ENCODE results near the gene CCDC70.

The CCDC70 gene

DNA sequence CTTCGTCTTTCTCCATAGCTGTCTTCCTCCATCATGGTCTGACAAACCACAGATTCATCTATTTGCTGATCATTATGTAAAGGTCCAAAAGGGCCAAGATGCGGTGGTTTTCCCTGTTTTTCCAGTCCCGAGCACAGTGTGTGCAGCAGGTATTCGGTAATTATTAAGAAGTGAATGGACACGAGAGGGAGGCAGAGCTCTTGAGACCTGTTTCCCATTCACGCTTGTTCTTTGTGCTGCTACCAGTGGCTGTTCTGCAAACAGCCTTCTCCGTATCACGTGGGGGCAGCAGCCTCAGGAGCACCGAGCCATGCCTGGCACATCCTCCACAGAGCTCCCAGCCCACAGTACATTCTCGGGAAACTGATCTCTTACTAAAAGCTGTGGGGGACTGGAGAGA lies 50.3 kb downstream of the CCDC70 start:
- no peak for DNase-seq

DNA sequence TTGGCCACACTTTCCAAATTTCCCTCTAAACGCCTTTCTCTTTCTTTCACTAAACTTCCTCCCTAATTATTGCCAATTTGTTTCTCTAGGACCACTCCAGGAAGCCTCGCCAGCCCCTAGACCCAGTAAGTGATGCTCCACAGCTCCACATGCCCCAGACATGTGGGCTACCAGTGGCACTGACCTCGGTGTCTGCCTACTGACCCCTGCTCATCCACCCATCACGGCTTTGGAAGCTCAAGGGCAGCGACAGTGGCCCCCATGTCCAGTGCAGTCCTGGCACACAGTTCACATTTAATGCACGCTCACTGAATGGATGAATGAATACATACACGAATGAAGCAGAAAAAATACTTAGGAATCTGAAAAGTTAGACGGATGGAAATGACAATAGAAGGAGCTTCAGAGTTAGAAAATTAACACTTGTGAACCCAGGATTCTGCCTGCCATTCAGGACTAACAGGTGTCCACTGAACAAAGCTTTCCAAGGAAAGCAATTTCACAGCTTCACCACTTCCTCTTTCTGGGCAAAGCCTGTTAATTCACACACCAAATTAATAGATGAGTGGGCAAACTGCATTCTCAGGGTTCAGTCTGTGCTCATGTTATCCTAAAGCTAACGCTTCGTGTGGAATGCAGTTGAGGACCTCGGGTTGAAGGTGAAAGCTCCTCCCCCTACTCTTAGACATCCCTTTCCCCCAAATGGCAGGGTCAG lies 50.9 kb downstream of the CCDC70 start:
- DNase-seq: no peak

DNA sequence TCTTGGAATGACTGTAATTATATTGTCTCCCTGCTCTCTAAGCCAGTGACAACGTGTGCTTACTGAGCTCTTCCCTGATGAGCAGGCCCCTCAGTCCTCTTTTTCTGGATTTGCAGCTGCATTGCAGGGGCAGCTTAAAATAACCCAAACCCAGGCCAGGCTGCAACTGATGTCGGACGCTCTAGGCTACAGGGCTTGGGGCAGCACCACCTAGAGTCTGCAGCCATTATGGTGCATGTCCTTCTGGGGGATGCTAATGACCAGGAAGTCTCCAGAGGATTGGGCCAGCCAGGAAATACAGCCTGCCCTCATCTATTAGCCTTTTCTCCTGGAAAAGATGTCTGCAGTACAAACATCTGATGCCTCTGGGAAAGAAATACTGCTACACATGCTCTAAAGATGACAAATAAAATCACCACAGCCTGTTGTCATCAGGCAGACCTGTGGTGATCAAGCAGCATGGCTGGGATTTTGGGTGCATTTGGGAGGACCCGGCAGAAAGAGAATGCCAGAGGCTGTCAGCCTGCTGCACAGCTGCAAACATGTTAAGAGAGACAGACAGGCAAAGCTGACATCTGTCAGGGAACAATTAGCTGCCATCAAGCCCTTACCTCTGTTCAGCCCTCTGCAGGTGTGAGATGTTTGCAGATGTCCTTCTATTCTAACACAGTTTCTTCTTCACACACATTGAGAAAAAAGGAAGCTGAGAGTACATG lies 51.8 kb downstream of the CCDC70 start:
- peak in 1 of 2 experiments; percentile 41 for DNase-seq

DNA sequence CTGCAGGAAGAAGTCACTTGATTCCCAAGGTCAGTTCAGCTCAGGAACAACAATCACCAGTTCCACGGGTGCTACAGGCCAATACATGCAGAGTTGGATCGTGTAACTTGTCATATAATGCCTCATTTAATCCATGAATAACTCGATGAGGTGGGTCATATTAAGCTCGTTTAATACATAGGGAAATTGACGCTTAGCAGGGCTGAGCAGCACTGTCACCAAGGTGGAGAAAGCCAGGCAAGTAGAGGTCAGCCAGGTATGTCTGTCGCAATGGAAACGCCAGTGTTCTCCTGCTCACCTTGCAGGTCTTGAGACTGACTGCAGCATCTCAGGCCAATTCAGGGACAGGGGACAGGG lies 52.3 kb downstream of the CCDC70 start:
- DNase-seq: no peak

Measured in NCI-H524 (cell line).